Hepatocyte (in vitro differentiated cells): ENCODE data around the gene NEK10. TPM values are rescaled to one million over a fixed set of nuclear protein-coding genes. Genes with fewer than 3 reads are reported as not detected.
"Not testable (repeated sequence)": the region's sequence is repeated elsewhere in the genome, so short reads cannot be mapped to it uniquely, and the experiment has no call there.

Source experiments
- DNase-seq: peaks from one replicate; pipeline ENCODE4 v3.0.0-alpha.2; 2016; ENCODE audit warnings: low spot score
- H2AFZ ChIP-seq: fragments of 200-600 bp; sonication (generic); 2 replicates; pipeline ENCODE4 v1.6.0; 2016; ENCODE audit warnings: antibody characterized with exemption, mild to moderate bottlenecking
- H3K27ac ChIP-seq: fragments of 200-600 bp; sonication (generic); 2 replicates; pipeline ENCODE4 v1.5.1; 2016; ENCODE audit warnings: mild to moderate bottlenecking
- H3K27me3 ChIP-seq: fragments of 200-600 bp; sonication (generic); 2 replicates; pipeline ENCODE4 v1.6.1; 2016
- H3K36me3 ChIP-seq: fragments of 200-600 bp; sonication (generic); replicated peaks from 2 replicates; pipeline ENCODE4 v1.5.1; 2016; ENCODE audit warnings: low read depth; ENCODE audit not compliant: insufficient read depth
- H3K4me1 ChIP-seq: fragments of 200-600 bp; sonication (generic); 2 replicates; pipeline ENCODE4 v1.5.1; 2016; ENCODE audit warnings: mild to moderate bottlenecking, moderate library complexity; ENCODE audit not compliant: insufficient read depth
- H3K4me2 ChIP-seq: fragments of 200-600 bp; sonication (generic); 2 replicates; pipeline ENCODE4 v1.6.0; 2016
- H3K4me3 ChIP-seq: fragments of 200-600 bp; sonication (generic); 2 replicates; pipeline ENCODE4 v1.5.1; 2016; ENCODE audit warnings: mild to moderate bottlenecking
- H3K79me2 ChIP-seq: fragments of 200-600 bp; sonication (generic); 2 replicates; pipeline ENCODE4 v1.6.0; 2017; ENCODE audit warnings: mild to moderate bottlenecking
- H3K9me2 ChIP-seq: fragments of 200-600 bp; sonication (generic); replicated peaks from 2 replicates; pipeline ENCODE4 v1.6.0; 2017; ENCODE audit warnings: mild to moderate bottlenecking; ENCODE audit not compliant: insufficient read depth
- H3K9me3 ChIP-seq: fragments of 200-600 bp; sonication (generic); 2 replicates; pipeline ENCODE4 v1.5.1; 2016; ENCODE audit warnings: low read depth, mild to moderate bottlenecking
- H4K20me1 ChIP-seq: fragments of 200-600 bp; sonication (generic); 2 replicates; pipeline ENCODE4 v1.6.0; 2016; ENCODE audit warnings: mild to moderate bottlenecking; ENCODE audit not compliant: insufficient read depth, poor library complexity, severe bottlenecking
- CTCF ChIP-seq: fragments of 200-600 bp; sonication (generic); IDR thresholded peaks from 2 replicates; pipeline ENCODE4 v1.5.1; 2016; ENCODE audit warnings: antibody characterized with exemption, mild to moderate bottlenecking; ENCODE audit not compliant: poor library complexity
- EZH2 ChIP-seq: fragments of 200-600 bp; sonication (generic); IDR thresholded peaks from 2 replicates; pipeline ENCODE4 v1.6.1; 2016; ENCODE audit warnings: antibody characterized with exemption, mild to moderate bottlenecking, borderline replicate concordance
- EZH2phosphoT487 ChIP-seq: fragments of 200-600 bp; sonication (generic); IDR thresholded peaks from one replicate; pipeline ENCODE4 v1.6.1; 2018; ENCODE audit warnings: antibody characterized with exemption, mild to moderate bottlenecking, low read depth, moderate library complexity; ENCODE audit not compliant: unreplicated experiment, severe bottlenecking
- WGBS: methylation state at CpG from one replicate; pipeline ENCODE4 v1.1.6; 2016; ENCODE audit warnings: low lambda C conversion rate; ENCODE audit errors: missing lambda C conversion rate; 5-methylcytosine and 5-hydroxymethylcytosine counted together
- polyA plus RNA-seq: library from polyadenylated mRNA; unstranded; fragments of >200 nt; fragmentation: Nextera tagmentation; extraction: Ambion mirVana; gene quantifications from 2 replicates; pipeline ENCODE4 v1.2.1, GENCODE V29; 2016
- total RNA-seq: library from RNA; depleted of rRNA; stranded (reverse); fragments of >200 nt; gene quantifications from 2 replicates; pipeline ENCODE4 v1.2.3, GENCODE V29; 2014

The NEK10 gene
- total RNA-seq (2.0 and 2.3 TPM in 2 replicates), polyA plus RNA-seq (0.13 and 0.73 TPM in 2 replicates)

GRCh38 chr3:27368831-27369607 lies at the start of gene NEK10:
NEK10 (minus strand) TSS chr3:27369383; CDS start chr3:27352882, 16,501 bp downstream.
- Histone ChIP-seq H3K4me3 (peak within 1 kb of the TSS; percentile 50), H2AFZ (peak within 1 kb of the TSS; percentile 78), H3K27me3 (no peaks in the 10 kb centered on the region), H3K4me2 (peak within 1 kb of the TSS; percentile 89), H3K27ac (no peak within 1 kb of the TSS), H3K36me3 (no peaks in the 10 kb centered on the region), H3K4me1 (no peaks in the 10 kb centered on the region), H4K20me1 (no peaks in the 10 kb centered on the region), H3K9me2 (no peaks in the 10 kb centered on the region), H3K79me2 (no peaks in the 10 kb centered on the region), H3K9me3 (no peaks in the 10 kb centered on the region)
- TF ChIP-seq EZH2 (no peak), CTCF (no peak), EZH2phosphoT487 (no peak)
- peak; percentile 94 for DNase-seq
- WGBS, result 4% methylated on average over 44 of the region's 48 CpGs

- Histone ChIP-seq H3K79me2 (no peaks in the 10 kb centered on the region), H3K4me2 (no peak overlapping the region), H3K4me3 (no peak overlapping the region), H3K27ac (no peak overlapping the region), H3K9me2 (no peaks in the 10 kb centered on the region), H3K4me1 (no peaks in the 10 kb centered on the region), H2AFZ (no peak overlapping the region), H3K36me3 (no peaks in the 10 kb centered on the region), H4K20me1 (no peaks in the 10 kb centered on the region), H3K9me3 (no peaks in the 10 kb centered on the region), H3K27me3 (no peaks in the 10 kb centered on the region)
- no peak for TF ChIP-seq CTCF
- TF ChIP-seq EZH2phosphoT487, result no peak
- TF ChIP-seq EZH2, result no peak
- 50% methylated on average over 1 of the region's 1 CpG for WGBS
- no peak for DNase-seq
Observed at GRCh38 chr3:27415202-27415601, 46.0 kb upstream of the NEK10 start.

- 90% methylated on average over 3 of the region's 3 CpGs for WGBS
- Histone ChIP-seq H3K4me2 (no peak overlapping the region), H3K27ac (no peak overlapping the region), H3K9me2 (no peaks in the 10 kb centered on the region), H3K4me3 (no peak overlapping the region), H2AFZ (no peak overlapping the region), H3K9me3 (no peaks in the 10 kb centered on the region), H3K36me3 (no peaks in the 10 kb centered on the region), H3K27me3 (no peaks in the 10 kb centered on the region), H3K79me2 (no peaks in the 10 kb centered on the region), H4K20me1 (no peaks in the 10 kb centered on the region), H3K4me1 (no peaks in the 10 kb centered on the region)
- no peak for DNase-seq
- TF ChIP-seq EZH2phosphoT487 (no peak), EZH2 (no peak), CTCF (no peak)
Observed at GRCh38 chr3:27392950-27393679, 23.9 kb upstream of the NEK10 start.

GRCh38 chr3:27392414-27392813 lies 23.2 kb upstream of the NEK10 start:
- WGBS, result 94% methylated on average over 10 of the region's 10 CpGs
- H3K79me2 ChIP-seq, H2AFZ ChIP-seq, DNase-seq, H3K4me2 ChIP-seq, H3K4me3 ChIP-seq, H3K27me3 ChIP-seq, H3K9me3 ChIP-seq, H3K36me3 ChIP-seq, H3K27ac ChIP-seq, H3K9me2 ChIP-seq, H3K4me1 ChIP-seq, H4K20me1 ChIP-seq: not testable (repeated sequence)
